Endometrial microvascular endothelial cells (primary cell): ENCODE data around the gene XIST. TPM values are rescaled to one million over a fixed set of nuclear protein-coding genes. Genes with fewer than 3 reads are reported as not detected.
"Not testable (repeated sequence)": the region's sequence is repeated elsewhere in the genome, so short reads cannot be mapped to it uniquely, and the experiment has no call there.

Source experiments
- in situ Hi-C: cut with HindIII; loops from 2 replicates; pipeline ENCODE4 v1.10.0; 2017; ENCODE audit warnings: low sequenced_read_pairs, low pct_unique_long_range_greater_than_20kb; ENCODE audit errors: inconsistent ontology term
- total RNA-seq: library from RNA; depleted of rRNA; stranded (reverse); fragments of >200 nt; gene quantifications from one replicate; pipeline ENCODE4 v1.2.3, GENCODE V29; 2015; ENCODE audit errors: inconsistent ontology term

Gene XIST
- total RNA-seq, result 24.3 TPM

GRCh38 chrX:73852467-73852866, at the start of gene XIST:
XIST (minus strand) TSS chrX:73852714.
- in situ Hi-C loops, result loop anchor here (25.0 kb wide), 1 partner anchor 160 kb away; no protein-coding TSS in a partner anchor

DNA sequence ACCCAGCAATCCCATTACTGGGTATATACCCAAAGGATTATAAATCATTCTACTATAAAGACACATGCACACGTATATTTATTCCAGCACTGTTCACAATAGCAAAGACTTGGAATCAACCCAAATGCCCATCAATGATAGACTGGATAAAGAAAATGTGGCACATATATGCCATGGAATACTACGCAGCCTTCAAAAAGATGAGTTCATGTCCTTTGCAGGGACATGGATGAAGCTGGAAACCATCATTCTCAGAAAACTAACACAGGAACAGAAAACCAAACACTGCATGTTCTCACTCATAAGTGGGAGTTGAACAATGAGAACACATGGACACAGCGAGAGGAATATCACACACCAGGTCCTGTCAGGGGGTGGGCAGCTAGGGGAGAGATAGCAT, 45.8 kb upstream of the XIST start:
- in situ Hi-C loops, result not testable (repeated sequence)

GRCh38 chrX:73892515-73893090, 40.1 kb upstream of the XIST start:
- in situ Hi-C loops, result not testable (repeated sequence)

DNA sequence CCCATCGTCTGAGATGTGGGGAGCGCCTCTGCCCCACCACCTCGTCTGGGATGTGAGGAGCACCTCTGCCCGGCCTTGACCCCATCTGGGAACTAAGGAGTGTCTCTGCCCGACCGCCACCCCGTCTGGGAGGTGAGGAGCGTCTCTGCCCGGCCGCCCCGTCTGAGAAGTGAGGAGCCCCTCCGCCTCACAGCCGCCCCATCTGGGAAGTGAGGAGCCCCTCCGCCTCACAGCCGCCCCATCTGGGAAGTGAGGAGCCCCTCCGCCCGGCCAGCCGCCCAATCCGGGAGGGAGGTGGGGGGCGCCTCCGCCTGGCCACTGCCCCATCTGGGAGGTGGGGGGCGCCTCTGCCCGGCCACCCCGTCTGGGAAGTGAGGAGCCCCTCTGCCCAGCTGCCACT, 29.7 kb upstream of the XIST start:
- in situ Hi-C loops, result not testable (repeated sequence)

DNA sequence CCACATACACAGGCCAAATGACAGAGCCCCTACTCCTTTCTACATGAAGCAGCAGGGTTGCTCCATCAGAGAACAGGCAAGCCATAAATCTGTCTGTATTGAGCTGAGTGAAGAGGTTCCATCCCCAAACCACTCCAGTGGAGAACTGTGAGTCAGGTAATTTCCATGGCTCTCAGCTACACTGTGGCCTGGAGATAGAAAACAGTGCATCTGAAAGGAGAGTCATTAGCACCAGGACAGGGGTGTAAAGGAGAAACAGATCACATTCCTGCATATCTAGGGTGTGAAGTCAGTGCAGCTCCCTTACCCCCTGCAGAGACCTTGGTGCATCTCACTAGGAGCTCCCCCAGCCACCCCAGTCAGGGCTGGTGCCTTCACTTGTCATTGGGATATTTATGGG, 25.2 kb upstream of the XIST start:
- in situ Hi-C loops, result no loop called here

GRCh38 chrX:73876911-73877310, 24.4 kb upstream of the XIST start:
- in situ Hi-C loops, result no loop called here

- in situ Hi-C loops, result loop anchor here (25.0 kb wide), 1 partner anchor 143 kb away; no protein-coding TSS in a partner anchor
Observed at GRCh38 chrX:73868916-73869315, 16.4 kb upstream of the XIST start.

- in situ Hi-C loops, result loop anchor here (25.0 kb wide), 1 partner anchor 145 kb away; no protein-coding TSS in a partner anchor
Observed at GRCh38 chrX:73867144-73867543, 14.6 kb upstream of the XIST start.

GRCh38 chrX:73863852-73864251, 11.3 kb upstream of the XIST start:
- in situ Hi-C loops, result loop anchor here (25.0 kb wide), 1 partner anchor 148 kb away; no protein-coding TSS in a partner anchor

DNA sequence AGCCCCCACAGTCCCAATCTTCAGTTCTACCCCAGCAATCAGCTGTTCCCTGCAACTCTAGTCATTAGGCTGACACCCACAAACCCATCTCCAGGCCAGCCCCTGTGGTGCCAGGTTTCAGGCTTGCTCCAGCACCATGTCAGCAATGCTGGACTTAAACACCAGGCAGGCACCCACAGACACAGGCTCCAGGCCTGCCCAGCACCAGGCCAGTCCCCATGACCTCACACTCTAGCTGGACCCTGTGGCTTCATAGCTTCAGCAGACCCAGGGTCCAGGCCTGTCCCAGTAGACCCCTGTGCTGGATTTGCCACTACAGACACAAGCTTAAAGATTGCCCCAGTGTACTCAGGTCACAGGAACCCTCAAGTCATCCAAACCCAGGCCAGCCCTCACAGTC, 10.8 kb upstream of the XIST start:
- in situ Hi-C loops, result loop anchor here (25.0 kb wide), 1 partner anchor 149 kb away; no protein-coding TSS in a partner anchor

DNA sequence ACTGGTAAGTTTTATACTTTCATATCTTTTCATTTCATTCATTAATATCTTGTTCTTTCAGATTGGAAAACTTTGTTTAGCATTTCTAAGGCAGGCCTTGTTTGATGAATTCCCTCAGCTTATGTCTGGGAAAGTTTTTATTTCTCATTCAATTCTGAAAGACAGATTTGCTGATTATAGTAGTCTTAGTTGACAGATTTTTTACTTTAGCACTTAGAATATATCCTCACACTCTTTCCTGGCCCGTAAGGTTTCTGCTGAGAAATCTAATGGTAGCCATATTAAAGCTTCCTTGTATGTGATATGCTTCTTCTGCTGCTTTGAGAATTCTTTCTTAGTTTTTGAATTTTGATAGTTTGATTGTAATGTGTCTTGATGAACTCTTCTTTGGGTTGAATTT, 7.1 kb upstream of the XIST start:
- in situ Hi-C loops, result loop anchor here (25.0 kb wide), 1 partner anchor 153 kb away; no protein-coding TSS in a partner anchor

DNA sequence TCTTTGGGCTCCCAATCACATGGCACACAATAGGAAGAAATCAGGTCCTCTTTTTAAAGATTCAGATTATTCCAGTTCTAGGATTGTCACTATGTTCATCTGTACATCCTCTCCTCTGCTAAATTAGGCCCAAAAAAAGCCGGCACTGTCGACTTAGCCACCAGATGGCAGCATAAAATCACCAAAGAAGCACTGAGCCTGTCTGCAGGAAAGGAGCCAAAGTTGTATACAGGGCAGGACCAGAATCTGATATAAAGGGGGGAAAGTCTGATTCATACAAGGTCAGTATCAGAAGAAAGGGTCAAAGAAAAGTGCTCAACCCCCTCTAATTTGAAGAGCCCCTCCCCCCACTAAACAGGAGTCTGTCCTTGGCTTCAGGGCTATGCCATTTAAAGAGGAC, 3.0 kb upstream of the XIST start:
- in situ Hi-C loops, result loop anchor here (25.0 kb wide), 1 partner anchor 157 kb away; no protein-coding TSS in a partner anchor

- in situ Hi-C loops, result loop anchor here (25.0 kb wide), 1 partner anchor 160 kb away; no protein-coding TSS in a partner anchor
Observed at GRCh38 chrX:73852022-73852421, 492 bp downstream of the XIST start.

DNA sequence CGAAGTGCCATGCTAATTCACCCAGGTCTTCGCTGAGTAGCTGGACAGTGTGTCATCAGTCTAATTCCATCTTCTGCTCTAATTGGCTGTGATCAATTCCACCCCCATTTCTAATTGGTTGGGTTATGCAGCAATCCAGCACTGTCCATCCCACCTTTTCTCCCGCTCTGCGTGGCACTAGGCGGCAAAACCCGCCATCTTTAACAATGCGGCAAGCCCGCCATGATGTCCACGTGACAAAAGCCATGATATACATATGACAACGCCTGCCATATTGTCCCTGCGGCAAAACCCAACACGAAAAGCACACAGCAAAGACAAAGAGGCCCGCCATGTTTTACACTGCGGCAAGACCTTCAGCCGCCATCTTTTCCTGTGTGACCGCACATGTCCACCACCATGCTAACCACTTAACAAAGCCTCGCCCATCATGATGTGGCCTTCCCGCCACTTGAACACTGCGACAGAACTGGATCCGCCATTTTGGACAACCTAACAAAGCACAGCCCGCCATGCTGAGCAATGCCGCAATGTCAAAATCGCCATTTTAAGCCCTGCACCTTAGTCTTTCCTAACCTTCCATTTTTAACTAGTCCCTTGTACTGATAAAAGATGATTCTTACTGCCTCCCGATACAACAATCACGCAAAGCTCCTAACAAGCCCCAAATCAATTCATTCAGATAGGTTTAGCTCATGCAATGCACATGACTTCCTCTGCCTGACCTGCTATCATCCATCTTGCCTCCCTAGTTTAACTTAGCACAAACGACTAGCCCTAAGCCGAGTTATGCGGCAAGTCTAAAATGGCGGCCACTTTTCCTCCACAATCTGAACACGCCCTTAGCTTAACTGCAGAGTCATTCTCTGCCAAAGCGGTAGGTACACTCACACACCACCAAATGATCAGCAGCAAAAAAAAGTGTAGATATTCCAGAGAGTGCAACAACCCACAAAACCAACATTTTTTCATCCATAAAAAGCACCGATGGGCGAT, 1.2 kb downstream of the XIST start:
- in situ Hi-C loops, result loop anchor here (25.0 kb wide), 1 partner anchor 161 kb away; no protein-coding TSS in a partner anchor

GRCh38 chrX:73850124-73851013, 2.1 kb downstream of the XIST start:
- in situ Hi-C loops, result loop anchor here (25.0 kb wide), 1 partner anchor 162 kb away; no protein-coding TSS in a partner anchor

- in situ Hi-C loops, result no loop called here
Observed at GRCh38 chrX:73849073-73849472, 3.4 kb downstream of the XIST start.

DNA sequence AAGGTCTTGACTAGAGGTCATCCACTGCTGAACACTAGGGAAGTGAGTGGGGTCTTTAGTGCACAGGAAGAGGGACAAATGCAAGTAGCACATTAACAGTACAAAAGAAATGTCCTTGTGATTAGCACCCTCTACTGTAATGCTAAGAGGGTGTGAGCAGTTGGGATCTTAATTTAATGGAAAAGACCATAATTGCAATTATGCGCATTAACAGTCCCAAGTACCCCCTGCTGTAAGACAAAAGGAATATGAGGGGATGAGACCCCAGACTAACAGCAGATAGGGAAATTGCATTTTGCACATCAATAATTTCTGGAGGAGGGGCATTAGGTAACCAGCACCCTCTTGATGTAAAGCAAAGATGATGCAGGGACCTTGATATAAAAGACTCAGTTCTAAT, 4.5 kb downstream of the XIST start:
- in situ Hi-C loops, result no loop called here

- in situ Hi-C loops, result no loop called here
Observed at GRCh38 chrX:73847100-73847499, 5.4 kb downstream of the XIST start.
